ENCODE measurements around the gene SCAPER.

The SCAPER gene

DNA sequence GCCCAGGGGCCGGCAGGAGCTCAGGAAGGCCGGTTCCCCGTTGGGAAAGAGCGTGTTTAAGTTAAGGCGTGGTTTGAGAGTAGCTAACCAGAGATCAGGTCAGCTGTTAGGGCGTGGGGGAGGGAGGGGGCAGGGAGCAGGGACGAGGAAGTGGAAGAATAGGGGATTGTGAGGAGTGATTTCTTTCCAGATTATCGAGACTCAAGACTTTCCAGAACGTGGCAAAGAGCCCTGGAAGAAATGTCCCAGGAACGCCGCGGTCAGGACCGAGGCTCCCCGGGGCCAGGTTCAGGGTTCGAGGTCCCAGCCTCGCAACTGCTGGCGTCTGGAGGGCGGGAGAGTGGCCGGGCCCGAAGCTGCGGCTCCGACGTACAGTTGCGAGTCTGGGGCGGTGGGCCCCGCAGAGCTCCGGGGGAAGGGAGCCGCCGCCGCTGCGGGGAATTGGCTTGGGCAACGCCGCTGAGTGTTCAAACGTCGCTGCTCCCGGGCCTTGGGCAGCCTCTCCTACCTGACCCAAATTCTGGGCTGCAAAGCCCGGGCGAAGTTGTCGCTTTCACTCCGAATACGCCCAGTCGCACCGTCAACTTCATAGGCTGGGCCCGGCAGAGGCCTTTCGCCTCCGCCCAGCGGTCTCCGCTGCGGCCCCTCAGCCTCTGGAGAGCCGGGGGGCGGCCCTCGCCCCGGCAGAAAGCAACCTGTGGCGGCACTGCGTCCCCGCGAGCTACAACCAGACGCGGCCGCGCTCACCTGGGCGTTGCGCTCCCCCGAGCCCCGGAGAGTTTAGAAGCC is 559.1 kb downstream of the SCAPER start:
- in situ Hi-C loops (cut with HindIII; ENCODE audit: low sequenced_read_pairs) = no loop called here

DNA sequence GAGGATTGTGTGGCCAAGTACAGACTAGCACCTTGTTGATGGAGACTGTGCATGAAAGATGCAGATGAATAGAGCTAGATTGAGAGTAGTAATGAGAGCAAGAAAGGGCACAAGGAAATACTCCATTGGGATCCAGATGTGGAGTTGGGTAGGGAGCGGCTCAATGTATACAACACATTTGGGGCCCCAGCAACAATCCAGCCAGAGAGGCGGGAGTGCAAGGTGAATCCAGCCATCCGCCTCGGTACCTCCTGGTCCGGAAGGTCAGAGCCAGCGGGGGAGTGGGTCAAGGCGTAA is 559.6 kb downstream of the SCAPER start:
- in situ Hi-C loops (cut with HindIII; ENCODE audit: low sequenced_read_pairs) = no loop called here

GRCh38 chr15:76344893-76345582 is 560.1 kb downstream of the SCAPER start:
- in situ Hi-C loops (cut with HindIII; ENCODE audit: low sequenced_read_pairs) = no loop called here

DNA sequence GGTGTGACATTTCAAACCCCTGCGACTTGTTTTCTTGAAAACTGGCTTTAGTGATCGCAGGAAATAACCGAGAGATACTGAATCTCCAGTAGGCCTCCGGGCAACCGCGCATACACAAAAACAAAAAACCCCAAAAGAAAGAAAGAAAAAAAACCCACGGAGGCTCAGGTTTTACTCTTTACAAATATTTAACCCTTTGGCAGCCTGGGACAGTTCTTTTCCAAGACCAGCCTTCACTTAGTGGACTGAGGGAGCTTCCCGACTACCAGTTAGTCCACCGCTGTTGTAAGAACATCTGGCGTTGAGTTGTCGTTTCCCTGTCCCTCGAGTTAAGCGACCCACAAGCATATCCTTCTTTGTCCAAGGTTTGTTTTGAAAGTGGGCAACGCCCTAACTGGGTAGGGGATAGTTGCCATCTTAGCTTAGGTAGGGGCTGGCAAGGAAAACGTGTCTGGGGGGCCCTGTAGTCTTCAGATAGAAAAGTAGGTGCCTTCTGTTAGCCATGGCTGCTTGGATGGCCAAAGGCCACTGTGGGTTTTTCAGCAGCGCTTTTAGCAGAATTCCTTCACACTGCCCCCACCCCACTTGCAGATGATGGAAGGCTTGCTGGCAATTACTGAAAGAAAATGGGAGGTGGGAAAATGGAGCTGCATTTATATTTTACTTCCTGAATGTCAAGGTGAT is 561.7 kb downstream of the SCAPER start:
- in situ Hi-C loops (cut with HindIII; ENCODE audit: low sequenced_read_pairs) = no loop called here

- in situ Hi-C loops (cut with HindIII; ENCODE audit: low sequenced_read_pairs) = no loop called here
These were observed 562.5 kb downstream of the SCAPER start for GRCh38 chr15:76342382-76343201.

GRCh38 chr15:76342058-76342381 is 563.1 kb downstream of the SCAPER start:
- in situ Hi-C loops (cut with HindIII; ENCODE audit: low sequenced_read_pairs) = no loop called here

DNA sequence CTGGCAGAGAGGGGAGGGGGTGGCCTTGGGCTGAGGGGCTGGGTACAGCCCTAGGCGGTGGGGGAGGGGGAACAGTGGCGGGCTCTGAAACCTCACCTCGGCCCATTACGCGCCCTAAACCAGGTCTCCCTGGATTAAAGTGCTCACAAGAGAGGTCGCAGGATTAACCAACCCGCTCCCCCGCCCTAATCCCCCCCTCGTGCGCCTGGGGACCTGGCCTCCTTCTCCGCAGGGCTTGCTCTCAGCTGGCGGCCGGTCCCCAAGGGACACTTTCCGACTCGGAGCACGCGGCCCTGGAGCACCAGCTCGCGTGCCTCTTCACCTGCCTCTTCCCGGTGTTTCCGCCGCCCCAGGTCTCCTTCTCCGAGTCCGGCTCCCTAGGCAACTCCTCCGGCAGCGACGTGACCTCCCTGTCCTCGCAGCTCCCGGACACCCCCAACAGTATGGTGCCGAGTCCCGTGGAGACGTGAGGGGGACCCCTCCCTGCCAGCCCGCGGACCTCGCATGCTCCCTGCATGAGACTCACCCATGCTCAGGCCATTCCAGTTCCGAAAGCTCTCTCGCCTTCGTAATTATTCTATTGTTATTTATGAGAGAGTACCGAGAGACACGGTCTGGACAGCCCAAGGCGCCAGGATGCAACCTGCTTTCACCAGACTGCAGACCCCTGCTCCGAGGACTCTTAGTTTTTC is 563.6 kb downstream of the SCAPER start:
- in situ Hi-C loops (cut with HindIII; ENCODE audit: low sequenced_read_pairs) = no loop called here

DNA sequence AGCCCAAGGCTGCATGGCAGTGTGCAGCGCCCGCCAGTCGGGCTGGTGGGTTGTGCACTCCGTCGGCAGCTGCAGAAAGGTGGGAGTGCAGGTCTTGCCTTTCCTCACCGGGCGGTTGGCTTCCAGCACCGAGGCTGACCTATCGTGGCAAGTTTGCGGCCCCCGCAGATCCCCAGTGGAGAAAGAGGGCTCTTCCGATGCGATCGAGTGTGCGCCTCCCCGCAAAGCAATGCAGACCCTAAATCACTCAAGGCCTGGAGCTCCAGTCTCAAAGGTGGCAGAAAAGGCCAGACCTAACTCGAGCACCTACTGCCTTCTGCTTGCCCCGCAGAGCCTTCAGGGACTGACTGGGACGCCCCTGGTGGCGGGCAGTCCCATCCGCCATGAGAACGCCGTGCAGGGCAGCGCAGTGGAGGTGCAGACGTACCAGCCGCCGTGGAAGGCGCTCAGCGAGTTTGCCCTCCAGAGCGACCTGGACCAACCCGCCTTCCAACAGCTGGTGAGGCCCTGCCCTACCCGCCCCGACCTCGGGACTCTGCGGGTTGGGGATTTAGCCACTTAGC is 564.3 kb downstream of the SCAPER start:
- in situ Hi-C loops (cut with HindIII; ENCODE audit: low sequenced_read_pairs) = no loop called here

GRCh38 chr15:76340198-76340802 is 564.8 kb downstream of the SCAPER start:
- in situ Hi-C loops (cut with HindIII; ENCODE audit: low sequenced_read_pairs) = no loop called here

DNA sequence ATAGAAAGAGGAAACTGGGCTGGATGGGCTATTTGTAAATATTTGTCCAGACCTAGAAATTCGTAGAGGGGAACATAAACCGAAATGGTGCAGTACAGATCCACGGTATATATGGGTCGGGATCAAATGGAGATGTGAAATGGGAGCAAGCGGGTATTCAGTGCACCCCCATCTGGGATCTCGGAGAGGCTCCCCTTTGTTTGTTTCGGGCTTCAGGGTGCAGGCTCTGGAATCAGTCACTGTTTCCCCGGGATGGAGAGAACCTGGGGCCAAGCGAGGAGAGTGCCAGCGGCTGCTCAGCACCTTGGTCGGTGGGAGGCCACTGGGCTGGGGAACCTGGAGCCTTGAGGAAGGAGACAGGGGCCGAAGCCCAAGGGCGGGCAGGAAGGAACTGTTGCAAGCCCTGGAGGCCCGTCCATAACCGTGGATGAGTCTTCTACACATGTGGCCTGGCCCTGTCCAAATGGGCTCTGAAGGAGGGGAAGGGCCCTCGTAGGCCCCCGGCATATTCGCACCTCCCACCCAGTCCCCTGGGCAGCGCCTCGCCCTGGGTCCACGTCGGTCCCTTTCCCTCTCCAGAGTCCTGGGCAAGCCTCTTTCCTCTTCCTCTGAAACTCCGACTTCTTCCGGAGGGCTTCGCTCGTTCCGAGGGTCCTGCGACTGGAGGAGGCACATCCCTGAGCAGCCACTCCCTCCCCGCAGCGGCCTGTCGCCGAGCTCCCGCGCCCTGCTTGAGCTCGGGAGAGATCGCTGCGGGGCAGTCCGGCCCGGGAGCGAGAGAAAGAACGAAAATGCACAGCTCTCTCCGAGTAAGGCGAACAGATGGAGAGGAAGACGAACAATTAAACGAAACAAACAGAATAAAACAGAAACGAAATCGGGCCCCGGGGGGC is 565.6 kb downstream of the SCAPER start:
- in situ Hi-C loops (cut with HindIII; ENCODE audit: low sequenced_read_pairs) = loop anchor here (5.0 kb wide), 1 partner anchor 87 kb away; no protein-coding TSS in a partner anchor

DNA sequence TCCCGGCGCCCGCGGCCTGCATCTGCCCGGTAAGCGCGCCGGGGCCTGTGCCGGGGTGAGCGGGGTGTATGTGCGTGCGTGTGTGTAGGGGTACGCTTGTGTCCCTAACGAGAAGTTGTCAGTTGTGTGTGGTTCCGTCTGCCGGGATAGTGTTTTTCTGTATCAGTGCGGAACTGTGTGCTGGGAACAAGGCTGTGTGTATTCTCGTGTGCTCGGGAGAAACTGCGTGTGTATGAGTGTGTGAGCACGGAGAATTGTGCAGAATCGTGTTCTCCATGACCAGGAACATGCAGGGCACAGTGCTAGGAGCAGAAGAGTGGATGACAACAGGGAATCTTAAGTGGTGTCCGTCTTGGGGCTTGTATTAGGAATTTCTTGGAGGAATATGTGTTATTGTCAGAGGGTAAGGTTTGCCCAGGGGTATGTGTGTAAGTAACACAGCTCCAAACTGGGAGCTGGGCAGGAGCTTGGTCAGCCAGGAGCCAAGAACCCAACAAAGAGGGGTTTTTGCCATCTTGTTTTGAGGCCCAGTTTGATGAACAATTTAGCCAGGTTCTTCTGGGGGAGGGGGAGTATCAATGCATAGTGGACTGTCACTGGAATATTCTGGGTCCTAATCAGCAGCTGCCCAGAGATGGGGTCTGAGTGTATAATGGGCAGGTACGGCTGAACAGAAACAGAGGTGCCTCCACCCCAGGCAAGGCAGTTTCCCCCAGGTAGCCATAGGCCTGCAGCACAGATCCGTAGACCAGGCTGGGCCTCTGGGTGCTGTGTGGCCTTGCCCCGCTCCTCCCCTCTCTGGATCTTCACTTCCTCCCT is 566.4 kb downstream of the SCAPER start:
- in situ Hi-C loops (cut with HindIII; ENCODE audit: low sequenced_read_pairs) = loop anchor here (5.0 kb wide), 1 partner anchor 86 kb away; no protein-coding TSS in a partner anchor

DNA sequence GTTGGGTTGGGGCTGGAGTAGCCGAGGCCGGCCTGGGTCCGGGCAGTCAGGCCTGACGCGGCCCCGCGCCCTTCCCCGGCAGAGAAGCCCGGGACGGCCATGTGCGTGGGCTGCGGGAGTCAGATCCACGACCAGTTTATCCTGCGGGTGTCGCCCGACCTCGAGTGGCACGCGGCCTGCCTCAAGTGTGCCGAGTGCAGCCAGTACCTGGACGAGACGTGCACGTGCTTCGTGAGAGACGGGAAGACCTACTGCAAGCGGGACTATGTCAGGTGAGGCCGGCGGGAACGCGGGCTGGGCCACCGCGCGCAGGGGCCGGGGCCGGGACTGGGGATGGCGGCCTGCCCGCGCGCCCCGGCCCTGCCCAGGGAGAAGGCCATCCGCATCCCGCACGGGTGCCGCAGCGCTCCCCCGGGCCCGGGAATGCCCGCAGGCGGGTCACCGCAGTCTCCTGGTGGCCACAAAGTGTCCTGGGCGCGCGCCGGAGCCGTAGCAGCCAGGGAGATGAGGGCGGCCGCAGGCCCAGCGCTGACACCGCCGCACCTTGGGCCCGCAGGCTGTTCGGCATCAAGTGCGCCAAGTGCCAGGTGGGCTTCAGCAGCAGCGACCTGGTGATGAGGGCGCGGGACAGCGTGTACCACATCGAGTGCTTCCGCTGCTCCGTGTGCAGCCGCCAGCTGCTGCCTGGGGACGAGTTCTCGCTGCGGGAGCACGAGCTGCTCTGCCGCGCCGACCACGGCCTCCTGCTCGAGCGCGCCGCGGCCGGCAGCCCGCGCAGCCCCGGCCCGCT is 567.2 kb downstream of the SCAPER start:
- in situ Hi-C loops (cut with HindIII; ENCODE audit: low sequenced_read_pairs) = loop anchor here (5.0 kb wide), 1 partner anchor 86 kb away; no protein-coding TSS in a partner anchor

DNA sequence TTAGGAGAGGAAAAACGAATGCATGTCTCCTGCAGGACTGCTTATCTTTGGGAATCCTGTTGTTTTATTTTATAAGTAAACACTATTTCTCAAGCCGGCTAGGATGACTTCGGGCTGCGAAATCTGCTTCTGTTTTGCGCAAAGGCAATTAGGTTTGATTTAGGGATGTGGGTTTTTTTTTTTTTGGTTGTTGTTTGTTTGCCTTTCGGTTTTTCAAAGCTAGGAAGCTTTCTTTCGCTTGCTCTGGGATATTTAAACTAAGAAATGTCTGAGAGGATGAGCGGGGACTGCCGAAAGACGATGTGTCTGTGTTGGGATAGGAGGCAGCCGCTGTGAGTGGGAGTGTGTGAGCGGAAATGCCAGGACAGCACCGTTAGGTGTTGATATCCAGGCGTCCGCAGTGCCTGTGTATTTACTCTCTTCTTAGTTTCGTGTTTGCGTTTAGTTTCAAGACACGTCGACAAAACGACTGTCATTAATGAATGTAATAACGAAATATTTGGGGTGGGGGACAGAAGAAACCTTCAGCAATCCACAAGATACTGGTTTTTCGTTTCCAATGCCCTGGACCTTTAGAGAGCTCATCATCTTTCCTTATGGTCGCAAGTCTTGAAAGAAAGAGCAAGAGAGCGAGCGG is 568.0 kb downstream of the SCAPER start:
- in situ Hi-C loops (cut with HindIII; ENCODE audit: low sequenced_read_pairs) = loop anchor here (5.0 kb wide), 1 partner anchor 85 kb away; no protein-coding TSS in a partner anchor

DNA sequence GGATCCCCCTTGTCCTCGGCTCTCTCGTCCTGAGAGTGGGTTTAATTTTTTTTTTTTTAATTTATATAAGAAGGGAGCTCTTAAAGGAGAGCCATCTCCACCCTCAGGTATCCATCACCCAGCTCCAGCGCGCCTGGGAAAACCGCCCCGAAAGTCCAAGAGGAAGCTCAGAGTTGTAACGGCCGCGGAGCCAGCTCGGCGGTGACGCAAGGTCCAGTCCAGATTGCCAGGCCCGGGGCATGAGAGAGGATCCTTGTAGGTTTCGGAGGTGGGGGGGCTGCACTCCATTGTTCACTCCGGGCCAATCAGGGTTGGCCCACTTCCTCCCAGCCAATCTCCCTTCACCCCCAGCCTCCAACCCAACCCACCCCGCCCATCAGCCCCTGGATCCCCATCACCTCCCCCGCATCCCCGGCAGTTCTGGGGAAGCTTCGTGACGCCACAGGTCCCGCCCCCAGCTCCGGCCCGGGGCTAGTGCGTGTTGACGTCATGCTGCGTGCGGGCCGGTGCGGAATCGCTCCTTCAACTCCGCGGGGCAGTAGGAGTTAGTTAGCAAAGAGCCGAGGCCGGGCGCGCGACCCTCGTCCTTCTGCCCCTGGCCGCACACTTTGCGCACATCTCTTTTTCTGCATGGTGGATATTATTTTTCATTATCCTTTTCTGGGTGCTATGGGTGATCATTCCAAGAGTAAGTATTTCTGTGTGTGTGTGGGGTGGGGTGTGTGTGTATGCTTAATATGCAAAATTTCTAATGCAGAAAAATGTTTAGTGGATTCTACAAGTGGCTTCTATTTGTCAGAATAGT is 568.7 kb downstream of the SCAPER start, which contains the start of gene ISL2:
Gene ISL2 (plus strand): TSS at position 520 of the 805 bp plus-strand sequence. CDS start 111 bp downstream, at position 631.
- in situ Hi-C loops (cut with HindIII; ENCODE audit: low sequenced_read_pairs) = loop anchor here (5.0 kb wide), 1 partner anchor 84 kb away; no protein-coding TSS in a partner anchor
